HG03521 (cell line): ENCODE measurements around the gene SLC26A11.
A peak's percentile ranks its signal among the peaks of the same experiment; 100 is the strongest.
"Not testable (repeated sequence)": the region's sequence is repeated elsewhere in the genome, so short reads cannot be mapped to it uniquely, and the experiment has no call there.

ENCODE experiments used
- ATAC-seq: cut with Tn5 transposase; IDR thresholded peaks from one replicate; pipeline ENCODE4 v1.9.1; 2021; ENCODE audit warnings: mild to moderate bottlenecking, moderate library complexity; ENCODE audit not compliant: unreplicated experiment

The SLC26A11 gene

GRCh38 chr17:80260069-80260535, 39.9 kb downstream of the SLC26A11 start:
- peak; percentile 39 for ATAC-seq

- peak; percentile 40 for ATAC-seq
Measured at GRCh38 chr17:80260791-80261158, 40.5 kb downstream of the SLC26A11 start, which contains the start of gene RNF213. RNF213 (plus strand) TSS chr17:80260852; CDS start chr17:80263682, 2,830 bp downstream.

GRCh38 chr17:80261159-80261894, 41.1 kb downstream of the SLC26A11 start:
- no peak for ATAC-seq

GRCh38 chr17:80261895-80262279, 41.7 kb downstream of the SLC26A11 start:
- no peak for ATAC-seq

- no peak for ATAC-seq
Measured at GRCh38 chr17:80262291-80262690, 42.1 kb downstream of the SLC26A11 start.

GRCh38 chr17:80262775-80263244, 42.6 kb downstream of the SLC26A11 start:
- ATAC-seq, result no peak

GRCh38 chr17:80263253-80264204, 43.3 kb downstream of the SLC26A11 start:
- ATAC-seq, result peak; percentile 30

- no peak for ATAC-seq
Measured at GRCh38 chr17:80264205-80265075, 44.2 kb downstream of the SLC26A11 start.

- no peak for ATAC-seq
Measured at GRCh38 chr17:80265205-80266068, 45.2 kb downstream of the SLC26A11 start.

- ATAC-seq, result no peak
Measured at GRCh38 chr17:80267391-80267790, 47.2 kb downstream of the SLC26A11 start.

GRCh38 chr17:80268427-80268826, 48.2 kb downstream of the SLC26A11 start:
- no peak for ATAC-seq

GRCh38 chr17:80269405-80269807, 49.2 kb downstream of the SLC26A11 start:
- ATAC-seq, result no peak

GRCh38 chr17:80270104-80270503, 49.9 kb downstream of the SLC26A11 start:
- no peak for ATAC-seq

GRCh38 chr17:80270836-80271235, 50.6 kb downstream of the SLC26A11 start:
- ATAC-seq, result no peak

GRCh38 chr17:80272366-80272765, 52.1 kb downstream of the SLC26A11 start:
- no peak for ATAC-seq

- no peak for ATAC-seq
Measured at GRCh38 chr17:80274331-80274730, 54.1 kb downstream of the SLC26A11 start.

GRCh38 chr17:80274871-80275449, 54.7 kb downstream of the SLC26A11 start:
- no peak for ATAC-seq

- not testable (repeated sequence) for ATAC-seq
Measured at GRCh38 chr17:80275857-80276256, 55.6 kb downstream of the SLC26A11 start.
